DMS53 treated with DMSO at 0.1 percent for 48 hours (cell line): ENCODE measurements around the gene ANAPC16.
"Not testable (repeated sequence)": the region's sequence is repeated elsewhere in the genome, so short reads cannot be mapped to it uniquely, and the experiment has no call there.

ENCODE experiments used
- DNase-seq: peaks from one replicate; lab custom pipeline; 2025; ENCODE audit not compliant: unreplicated experiment; lab: John Stamatoyannopoulos, UW

The ANAPC16 gene

GRCh38 chr10:72242675-72243074 is 26.9 kb downstream of the ANAPC16 start:
- DNase-seq = no peak

GRCh38 chr10:72243822-72244437 is 28.1 kb downstream of the ANAPC16 start:
- no peak for DNase-seq

GRCh38 chr10:72244573-72245038 is 28.8 kb downstream of the ANAPC16 start:
- no peak for DNase-seq

GRCh38 chr10:72245949-72246525 is 30.2 kb downstream of the ANAPC16 start:
- DNase-seq = no peak

GRCh38 chr10:72248468-72249151 is 32.8 kb downstream of the ANAPC16 start:
- no peak for DNase-seq

- not testable (repeated sequence) for DNase-seq
Observed at GRCh38 chr10:72249176-72249862, 33.5 kb downstream of the ANAPC16 start.

GRCh38 chr10:72250666-72251065 is 34.9 kb downstream of the ANAPC16 start:
- DNase-seq = no peak

GRCh38 chr10:72251635-72252034 is 35.8 kb downstream of the ANAPC16 start:
- no peak for DNase-seq

- no peak for DNase-seq
Observed at GRCh38 chr10:72252972-72253371, 37.2 kb downstream of the ANAPC16 start.

GRCh38 chr10:72253578-72253977 is 37.8 kb downstream of the ANAPC16 start:
- DNase-seq = no peak

- DNase-seq = no peak
Observed at GRCh38 chr10:72254813-72255568, 39.2 kb downstream of the ANAPC16 start.

GRCh38 chr10:72255977-72256729 is 40.3 kb downstream of the ANAPC16 start:
- no peak for DNase-seq

GRCh38 chr10:72257051-72257892 is 41.5 kb downstream of the ANAPC16 start:
- DNase-seq = no peak

GRCh38 chr10:72258617-72259016 is 42.8 kb downstream of the ANAPC16 start:
- DNase-seq = no peak

GRCh38 chr10:72259491-72260238 is 43.9 kb downstream of the ANAPC16 start:
- no peak for DNase-seq

- DNase-seq = no peak
Observed at GRCh38 chr10:72260239-72260975, 44.6 kb downstream of the ANAPC16 start.

- no peak for DNase-seq
Observed at GRCh38 chr10:72260976-72261783, 45.4 kb downstream of the ANAPC16 start.
